Esophagus muscularis mucosa (tissue), 4 donors: ENCODE results near the gene PLET1. TPM values are rescaled to one million over a fixed set of nuclear protein-coding genes. Genes with fewer than 3 reads are reported as not detected.

Experiments
- DNase-seq: peaks from one replicate; pipeline ENCODE4 v3.0.0-alpha.2; 2017; ENCODE audit errors: extremely low spot score
- H3K27ac ChIP-seq, 4 donors: fragments of 200-600 bp; sonication (generic); replicated peaks in 1 of 4; 1 replicate in 3 of 4; 2 replicates in 1 of 4; pipeline ENCODE4 v1.5.1; 2016 to 2019; ENCODE audit warnings: mild to moderate bottlenecking in 1 of 4
- H3K27me3 ChIP-seq, 4 donors: fragments of 200-600 bp; sonication (generic); one replicate each; pipeline versions ENCODE4 v1.5.1 to v1.6.0; 2016 to 2019
- H3K36me3 ChIP-seq, 4 donors: fragments of 200-600 bp; sonication (generic); one replicate each; pipeline ENCODE4 v1.5.1; 2016 to 2019
- H3K4me1 ChIP-seq, 4 donors: fragments of 200-600 bp; sonication (generic); one replicate each; pipeline ENCODE4 v1.5.1; 2016 to 2019
- H3K4me3 ChIP-seq, 4 donors: fragments of 200-600 bp; sonication (generic); 1 replicate in 2 of 4; 2 replicates in 2 of 4; pipeline ENCODE4 v1.5.1; 2016 to 2019; ENCODE audit warnings: mild to moderate bottlenecking in 4 of 4, moderate library complexity in 1 of 4
- H3K9me3 ChIP-seq, 4 donors: fragments of 200-600 bp; sonication (generic); 1 replicate in 3 of 4; 2 replicates in 1 of 4; pipeline ENCODE4 v1.5.1; 2016 to 2019
- CTCF ChIP-seq, 3 experiments: fragments of 200-600 bp in 2 of 3; fragments of 450-650 bp in 1 of 3; sonication (generic) in 2 of 3; IDR thresholded peaks; one replicate each; pipeline ENCODE4 v1.5.1; 2017 to 2019; ENCODE audit warnings: antibody characterized with exemption in 3 of 3, mild to moderate bottlenecking in 2 of 3, moderate library complexity in 1 of 3
- EP300 ChIP-seq: sonication (generic); formaldehyde crosslinking; IDR thresholded peaks from one replicate; pipeline ENCODE4 v1.6.1; 2017; ENCODE audit warnings: antibody characterized with exemption
- POLR2A ChIP-seq: fragments of 450-650 bp; IDR thresholded peaks from one replicate; pipeline ENCODE4 v1.6.1; 2017; ENCODE audit warnings: antibody characterized with exemption, moderate library complexity, mild to moderate bottlenecking, low read depth
- POLR2AphosphoS5 ChIP-seq, 2 donors: sonication (generic); formaldehyde crosslinking; IDR thresholded peaks; one replicate each; pipeline ENCODE4 v1.6.1; 2017; ENCODE audit warnings: antibody characterized with exemption in 2 of 2
- WGBS: methylation state at CpG from one replicate; pipeline ENCODE4 v1.1.5; 2018; 5-methylcytosine and 5-hydroxymethylcytosine counted together
- intact Hi-C: fragments of 100-400 bp; cut with DNase I; formaldehyde crosslinking; loops from one replicate; pipeline ENCODE4 v1.15.1; 2023
- total RNA-seq, 4 donors: library from RNA; depleted of rRNA; stranded (reverse); fragments of >200 nt; gene quantifications; one replicate each; pipeline versions ENCODE4 v1.1.0 to v1.2.1, GENCODE V29; 2016

The PLET1 gene
- total RNA-seq, 4 donors from 2014 or later, result not detected

- TF ChIP-seq EP300, result no peak
- no peak for TF ChIP-seq POLR2A
- TF ChIP-seq CTCF (IDR thresholded peaks at IDR 0.05), result no peak
- TF ChIP-seq POLR2AphosphoS5 (IDR thresholded peaks at IDR 0.05), result no peak
- no peak for DNase-seq
- intact Hi-C loops, result no loop called here
- H3K4me3 ChIP-seq, result no peak overlapping the region
- no peaks in the 10 kb centered on the region for H3K36me3 ChIP-seq
- no peaks in the 10 kb centered on the region for H3K27me3 ChIP-seq
- H3K9me3 ChIP-seq, result no peaks in the 10 kb centered on the region
- H3K27ac ChIP-seq, result no peak overlapping the region
- peaks cover 0 to 9% (median 7%) of the 10 kb centered on the region in 4 donors for H3K4me1 ChIP-seq
Observed at GRCh38 chr11:112277941-112278340, 17.3 kb upstream of the PLET1 start.

- intact Hi-C loops, result no loop called here
- no peaks in the 10 kb centered on the region for H3K27me3 ChIP-seq
- H3K9me3 ChIP-seq, result no peaks in the 10 kb centered on the region
- 29% methylated on average over 1 of the region's 1 CpG for WGBS
- no peak overlapping the region for H3K27ac ChIP-seq
- TF ChIP-seq POLR2A, result no peak
- no peak for TF ChIP-seq POLR2AphosphoS5 (IDR thresholded peaks at IDR 0.05)
- no peak for TF ChIP-seq CTCF (IDR thresholded peaks at IDR 0.05)
- no peak for TF ChIP-seq EP300
- DNase-seq, result no peak
- H3K4me3 ChIP-seq, result no peak overlapping the region
- peaks cover 0 to 9% (median 7%) of the 10 kb centered on the region in 4 donors for H3K4me1 ChIP-seq
- H3K36me3 ChIP-seq, result no peaks in the 10 kb centered on the region
Observed at GRCh38 chr11:112277029-112277428, 16.4 kb upstream of the PLET1 start.

- whole genome bisulfite sequencing, result 97% methylated on average over 7 of the region's 7 CpGs
- Histone ChIP-seq H3K9me3 (no peaks in the 10 kb centered on the region), H3K27me3 (no peaks in the 10 kb centered on the region), H3K4me3 (no peak overlapping the region), H3K27ac (no peak overlapping the region), H3K4me1 (no peaks in the 10 kb centered on the region), H3K36me3 (no peaks in the 10 kb centered on the region)
- TF ChIP-seq EP300, result no peak
- no peak for TF ChIP-seq POLR2AphosphoS5 (IDR thresholded peaks at IDR 0.05)
- no peak for TF ChIP-seq POLR2A
- no peak for TF ChIP-seq CTCF (IDR thresholded peaks at IDR 0.05)
- intact Hi-C loops, result no loop called here
- no peak for DNase-seq
Observed at GRCh38 chr11:112274007-112274783, 13.5 kb upstream of the PLET1 start.

GRCh38 chr11:112273066-112273465, 12.4 kb upstream of the PLET1 start:
- 100% methylated on average over 1 of the region's 1 CpG for WGBS
- no peak overlapping the region for H3K27ac ChIP-seq
- TF ChIP-seq CTCF (IDR thresholded peaks at IDR 0.05) (no peak), POLR2AphosphoS5 (IDR thresholded peaks at IDR 0.05) (no peak), POLR2A (no peak), EP300 (no peak)
- H3K27me3 ChIP-seq, result no peaks in the 10 kb centered on the region
- no peak overlapping the region for H3K4me3 ChIP-seq
- intact Hi-C loops, result no loop called here
- H3K9me3 ChIP-seq, result no peaks in the 10 kb centered on the region
- no peaks in the 10 kb centered on the region for H3K4me1 ChIP-seq
- H3K36me3 ChIP-seq, result no peaks in the 10 kb centered on the region
- no peak for DNase-seq

- H3K4me1 ChIP-seq, result peaks cover 0 to 6% (median 3%) of the 10 kb centered on the region in 4 donors
- H3K4me3 ChIP-seq, result no peak overlapping the region
- no peaks in the 10 kb centered on the region for H3K36me3 ChIP-seq
- TF ChIP-seq CTCF (IDR thresholded peaks at IDR 0.05) (no peak), POLR2AphosphoS5 (IDR thresholded peaks at IDR 0.05) (no peak), EP300 (no peak), POLR2A (no peak)
- no peak overlapping the region for H3K27ac ChIP-seq
- DNase-seq, result no peak
- whole genome bisulfite sequencing, result 91% methylated on average over 4 of the region's 4 CpGs
- H3K9me3 ChIP-seq, result no peaks in the 10 kb centered on the region
- no peaks in the 10 kb centered on the region for H3K27me3 ChIP-seq
- intact Hi-C loops, result no loop called here
Observed at GRCh38 chr11:112271242-112271641, 10.6 kb upstream of the PLET1 start.
